ENCODE results near the gene MYRFL.

- TF ChIP-seq, protein P1, sequence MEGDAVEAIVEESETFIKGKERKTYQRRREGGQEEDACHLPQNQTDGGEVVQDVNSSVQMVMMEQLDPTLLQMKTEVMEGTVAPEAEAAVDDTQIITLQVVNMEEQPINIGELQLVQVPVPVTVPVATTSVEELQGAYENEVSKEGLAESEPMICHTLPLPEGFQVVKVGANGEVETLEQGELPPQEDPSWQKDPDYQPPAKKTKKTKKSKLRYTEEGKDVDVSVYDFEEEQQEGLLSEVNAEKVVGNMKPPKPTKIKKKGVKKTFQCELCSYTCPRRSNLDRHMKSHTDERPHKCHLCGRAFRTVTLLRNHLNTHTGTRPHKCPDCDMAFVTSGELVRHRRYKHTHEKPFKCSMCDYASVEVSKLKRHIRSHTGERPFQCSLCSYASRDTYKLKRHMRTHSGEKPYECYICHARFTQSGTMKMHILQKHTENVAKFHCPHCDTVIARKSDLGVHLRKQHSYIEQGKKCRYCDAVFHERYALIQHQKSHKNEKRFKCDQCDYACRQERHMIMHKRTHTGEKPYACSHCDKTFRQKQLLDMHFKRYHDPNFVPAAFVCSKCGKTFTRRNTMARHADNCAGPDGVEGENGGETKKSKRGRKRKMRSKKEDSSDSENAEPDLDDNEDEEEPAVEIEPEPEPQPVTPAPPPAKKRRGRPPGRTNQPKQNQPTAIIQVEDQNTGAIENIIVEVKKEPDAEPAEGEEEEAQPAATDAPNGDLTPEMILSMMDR (IDR thresholded peaks at IDR 0.05; ENCODE audit: low read depth, low read length), result no peak
- no peak for TF ChIP-seq EZH2phosphoT487 (IDR thresholded peaks at IDR 0.05; ENCODE audit: low read depth)
Observed at GRCh38 chr12:69866698-69867097, 41.7 kb downstream of the MYRFL start.

Data from OCI-LY3 (cell line).